GM21367 (cell line): ENCODE results near the gene INAVA.
"Not testable (repeated sequence)": the region's sequence is repeated elsewhere in the genome, so short reads cannot be mapped to it uniquely, and the experiment has no call there.

Source experiments
- ATAC-seq: cut with Tn5 transposase; IDR thresholded peaks from one replicate; pipeline ENCODE4 v1.9.1; 2021; ENCODE audit not compliant: unreplicated experiment

INAVA gene

DNA sequence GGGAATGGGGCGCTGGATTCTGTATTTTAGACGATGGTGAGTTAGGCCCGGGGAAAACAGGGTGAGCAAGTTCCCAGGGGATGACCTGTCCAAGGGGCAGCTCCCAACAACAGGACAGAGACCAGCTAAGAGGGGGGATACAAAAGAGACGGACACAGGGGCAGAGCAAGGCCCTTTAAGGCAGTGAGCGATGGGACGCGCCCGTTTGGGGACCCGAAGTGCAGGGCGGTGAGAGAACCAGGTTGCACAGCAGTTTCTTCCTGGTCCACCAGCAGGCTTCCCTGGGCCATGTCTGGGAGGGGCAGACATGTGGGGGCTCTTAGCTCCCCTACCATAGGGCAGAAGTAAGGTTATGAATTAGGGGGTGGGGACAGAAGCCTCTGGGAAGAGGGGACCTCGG, 22.0 kb downstream of the INAVA start:
- ATAC-seq = no peak

DNA sequence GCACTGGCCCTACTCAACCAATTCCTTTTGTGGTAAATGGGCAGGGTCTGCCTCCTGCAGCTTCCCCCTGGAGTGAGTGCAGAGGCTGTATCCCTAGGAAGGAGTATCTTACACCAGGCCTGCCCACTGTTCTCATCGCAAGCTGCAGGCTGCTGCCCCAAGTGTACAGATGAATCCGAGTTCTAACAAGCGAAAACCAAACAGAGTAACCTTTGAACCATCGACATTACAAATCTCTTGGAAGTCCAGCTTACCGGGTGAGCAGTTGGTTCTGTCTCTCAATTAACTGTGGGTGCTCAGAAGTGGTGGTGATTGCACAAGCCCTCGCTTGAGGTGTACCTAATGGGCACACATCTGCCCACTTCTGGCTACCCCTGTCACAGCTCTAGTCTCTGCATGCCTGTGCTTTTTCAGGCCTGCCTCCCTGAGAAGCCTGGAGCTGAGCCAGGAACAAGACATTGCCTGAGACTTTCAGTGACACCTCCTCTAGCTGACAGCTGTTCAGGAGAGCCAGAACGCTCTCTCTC, 22.7 kb downstream of the INAVA start:
- ATAC-seq = no peak

DNA sequence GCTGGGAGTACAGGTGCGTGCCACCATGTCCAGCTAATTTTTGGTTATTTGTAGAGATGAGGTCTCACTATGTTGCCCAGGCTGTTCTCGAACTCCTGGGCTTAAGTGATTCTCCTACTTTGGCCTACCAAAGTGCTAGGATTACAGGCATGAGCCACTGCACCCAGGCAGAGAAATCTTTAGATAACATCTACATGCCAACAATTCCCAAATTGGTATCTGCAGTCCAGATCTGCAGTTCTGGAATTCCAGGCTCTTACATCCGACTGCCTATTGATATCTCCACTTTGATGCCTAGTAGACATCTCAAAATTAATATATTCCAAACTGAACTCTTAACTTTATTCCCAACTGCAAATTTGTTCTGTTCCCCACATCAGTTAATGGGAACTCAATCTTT, 23.3 kb downstream of the INAVA start:
- ATAC-seq = no peak

DNA sequence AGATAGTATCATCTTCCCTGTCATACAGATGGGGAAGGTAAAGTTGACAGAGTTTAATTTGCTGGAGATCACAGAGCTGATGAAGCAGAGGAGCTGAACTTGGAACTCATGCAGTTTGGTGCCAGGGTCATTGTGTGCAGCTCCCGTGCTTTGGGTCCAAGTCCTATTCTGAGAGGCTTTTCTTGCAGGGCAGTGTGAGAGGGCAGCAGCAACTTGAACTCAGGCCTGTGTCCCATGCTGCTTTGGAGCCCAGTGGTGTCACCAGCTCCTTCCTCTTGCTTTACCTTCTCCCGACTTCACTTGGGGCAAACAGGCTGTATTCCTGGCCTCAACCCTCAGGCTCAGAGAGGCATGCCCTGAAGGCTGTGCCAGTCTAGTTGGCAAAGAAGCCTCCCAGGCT, 24.7 kb downstream of the INAVA start:
- no peak for ATAC-seq

DNA sequence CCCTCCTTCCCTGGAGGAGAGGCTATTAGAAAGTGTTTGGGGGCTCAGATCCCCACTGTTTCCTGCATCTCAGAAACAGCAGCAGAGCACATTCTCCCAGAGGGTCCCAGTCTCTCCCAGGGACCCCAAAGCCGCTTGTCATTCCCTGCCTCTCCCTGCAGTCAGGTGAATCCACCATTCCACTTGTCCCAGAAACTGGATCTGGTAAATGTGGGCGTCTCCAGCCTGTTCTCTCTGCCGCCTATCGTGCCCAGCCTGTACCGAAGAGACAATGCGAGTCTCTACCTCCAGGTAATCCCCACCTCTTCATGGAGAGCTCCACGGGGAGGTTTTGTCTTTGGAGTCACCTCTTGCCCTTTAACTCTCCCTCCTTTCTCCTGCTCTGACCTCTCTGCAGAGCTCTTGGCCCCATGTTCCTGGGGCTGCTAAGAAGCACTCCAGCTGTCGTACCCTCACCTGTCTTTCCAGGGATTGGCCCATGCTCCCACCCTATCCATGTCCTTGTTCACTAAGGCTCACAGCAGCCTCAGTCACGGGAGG, 26.9 kb downstream of the INAVA start:
- ATAC-seq = no peak

DNA sequence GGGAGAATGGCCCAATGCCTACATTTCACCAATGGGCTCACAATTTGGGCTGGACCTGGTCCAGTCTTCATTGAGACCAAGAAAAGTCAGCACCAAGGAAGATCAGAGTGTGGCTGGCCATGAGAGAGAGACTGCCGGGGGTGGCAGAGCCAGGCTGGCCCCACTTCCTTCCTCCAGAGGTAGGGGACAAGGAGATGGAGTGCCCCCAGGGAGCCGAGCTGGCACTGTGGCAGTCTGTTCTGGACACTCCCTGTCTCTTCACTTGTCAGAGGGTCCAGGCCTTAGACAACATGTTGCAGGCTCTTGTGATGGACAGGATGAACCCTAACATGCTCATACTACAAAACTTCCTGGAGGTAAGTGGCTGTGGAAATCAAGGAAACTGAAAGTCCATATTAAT, 27.7 kb downstream of the INAVA start:
- no peak for ATAC-seq

DNA sequence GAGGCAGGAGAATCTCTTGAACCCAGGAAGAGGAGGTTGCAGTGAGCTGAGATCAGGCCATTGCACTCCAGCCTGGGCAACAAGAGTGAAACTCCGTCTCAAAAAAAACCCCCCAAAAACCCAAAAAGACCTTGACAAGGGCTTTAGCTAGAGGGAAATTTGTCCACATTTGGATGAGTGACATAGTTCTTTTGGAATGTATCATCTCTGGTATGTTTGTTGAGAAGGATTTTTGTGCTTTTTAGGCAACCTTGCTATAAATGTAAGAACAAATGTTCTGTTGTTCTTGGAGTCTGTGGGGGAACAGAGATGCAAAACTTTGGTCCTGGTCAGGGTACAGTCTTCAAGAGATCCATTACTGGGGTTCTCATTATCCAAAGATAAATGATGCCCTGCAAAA, 28.9 kb downstream of the INAVA start:
- no peak for ATAC-seq

DNA sequence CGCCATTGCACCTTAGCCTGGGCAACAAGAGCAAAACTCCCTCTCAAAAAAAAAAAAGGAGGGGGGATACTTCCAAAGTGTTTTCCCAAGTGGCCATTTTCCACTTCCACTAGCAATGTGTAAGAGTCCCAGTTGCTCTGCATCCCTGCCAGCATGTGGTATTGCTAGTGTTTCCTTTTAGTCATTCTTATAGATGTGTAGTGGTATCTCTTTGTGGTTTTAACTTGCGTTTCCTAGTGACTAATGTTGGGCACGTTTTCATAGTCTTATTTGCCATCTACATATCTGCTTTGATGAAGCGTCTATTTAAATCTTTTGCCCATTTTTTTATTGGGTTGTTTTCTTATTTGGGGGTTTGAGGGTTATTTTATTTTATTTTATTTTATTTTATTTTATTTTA, 31.1 kb downstream of the INAVA start:
- no peak for ATAC-seq

DNA sequence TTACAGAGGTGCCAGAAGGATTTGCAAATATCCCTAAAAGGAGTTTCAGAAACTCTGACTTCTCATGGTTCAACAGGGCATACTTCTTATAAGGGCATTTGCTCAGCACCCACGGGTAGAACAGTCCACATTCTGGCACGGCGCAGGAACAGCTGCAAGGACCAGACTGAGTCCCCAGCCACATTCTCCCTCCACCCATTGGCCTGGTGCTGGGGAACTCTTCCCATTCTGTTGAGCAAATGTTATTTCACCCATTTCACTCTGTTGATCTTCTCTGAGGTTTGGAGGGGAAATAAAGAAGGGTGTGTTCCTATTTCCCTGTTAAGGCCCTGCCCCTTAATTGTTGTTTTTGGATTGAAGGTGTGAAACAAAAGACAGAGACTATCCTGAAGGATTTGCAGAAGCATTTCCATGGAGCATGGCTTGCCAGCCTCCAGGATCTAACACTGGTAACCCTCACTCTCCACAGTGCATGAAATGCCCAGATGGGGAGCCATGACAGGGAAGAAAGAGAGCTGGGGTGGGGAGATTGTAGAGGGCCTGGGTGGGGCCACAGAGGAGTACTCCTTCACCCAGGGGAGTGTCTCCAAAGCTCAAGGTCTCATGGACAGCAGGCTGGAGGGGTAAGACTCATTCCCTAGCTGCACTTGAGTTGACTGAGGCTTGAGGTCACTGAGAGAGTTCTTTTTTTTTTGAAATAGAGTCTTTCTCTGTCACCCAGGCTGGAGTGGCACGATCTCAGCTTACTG, 35.0 kb downstream of the INAVA start:
- ATAC-seq = no peak

DNA sequence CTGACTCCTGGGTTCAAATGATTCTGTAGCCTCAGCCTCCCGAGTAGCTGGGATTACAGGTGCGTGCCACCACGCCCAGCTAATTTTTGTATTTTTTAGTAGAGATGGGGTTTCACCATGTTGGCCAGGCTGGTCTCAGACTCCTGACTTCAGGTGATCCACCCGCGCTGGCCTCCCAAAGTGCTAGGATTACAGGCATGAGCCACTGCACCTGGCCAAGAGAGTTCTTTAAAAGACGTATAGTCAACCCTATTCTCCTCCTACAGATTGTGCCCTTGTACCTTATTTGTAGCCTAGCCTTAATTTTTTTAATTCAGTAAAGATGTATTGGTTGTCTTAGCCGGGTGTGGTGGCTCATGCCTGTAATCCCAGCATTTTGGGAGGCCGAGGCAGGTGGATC, 35.6 kb downstream of the INAVA start:
- ATAC-seq = not testable (repeated sequence)

DNA sequence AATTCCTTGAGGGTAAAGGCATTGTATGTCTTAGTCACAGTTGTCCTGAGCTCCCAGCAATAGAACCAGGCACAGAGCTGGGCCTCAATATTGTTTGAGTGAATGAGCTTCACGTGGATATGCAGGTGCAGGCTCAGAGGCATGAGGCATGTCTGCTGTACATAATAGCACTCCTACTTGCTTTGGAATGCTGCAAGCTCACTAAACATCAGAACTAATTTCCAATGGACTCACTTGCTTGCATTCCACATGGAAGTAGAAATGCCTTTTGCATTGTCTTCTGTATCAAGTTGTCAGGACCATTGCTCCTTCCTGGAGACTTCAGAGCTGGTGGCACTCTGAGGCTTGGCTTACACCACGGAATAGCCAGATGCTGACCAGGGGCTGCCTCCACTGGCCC, 37.1 kb downstream of the INAVA start:
- ATAC-seq = no peak

DNA sequence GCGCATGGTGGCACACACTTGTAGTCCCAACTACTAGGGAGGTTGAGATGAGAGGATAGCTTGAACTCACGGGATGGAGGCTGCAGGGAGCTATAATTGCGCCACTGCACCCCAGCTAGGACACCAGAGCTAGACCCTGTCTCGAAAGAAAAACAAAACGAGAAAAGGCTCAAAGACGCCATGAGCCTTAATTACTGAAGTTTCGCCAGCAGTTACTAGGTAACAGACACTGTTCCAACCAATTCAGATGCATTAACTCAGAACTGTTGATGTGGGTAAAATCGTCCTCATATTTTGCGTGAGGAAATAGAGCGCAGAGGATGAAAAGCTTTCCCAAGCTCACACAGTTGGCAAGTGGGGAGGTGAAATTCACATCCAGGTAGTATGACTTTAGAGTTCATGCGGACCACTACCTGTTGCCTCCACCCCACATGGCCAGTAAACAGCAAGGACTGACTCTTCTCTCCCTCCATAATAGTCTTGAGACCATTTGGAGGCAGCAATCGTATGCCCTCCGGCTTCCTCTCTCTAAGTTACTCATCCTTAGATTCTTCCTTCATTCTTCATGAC, 40.1 kb downstream of the INAVA start:
- no peak for ATAC-seq

DNA sequence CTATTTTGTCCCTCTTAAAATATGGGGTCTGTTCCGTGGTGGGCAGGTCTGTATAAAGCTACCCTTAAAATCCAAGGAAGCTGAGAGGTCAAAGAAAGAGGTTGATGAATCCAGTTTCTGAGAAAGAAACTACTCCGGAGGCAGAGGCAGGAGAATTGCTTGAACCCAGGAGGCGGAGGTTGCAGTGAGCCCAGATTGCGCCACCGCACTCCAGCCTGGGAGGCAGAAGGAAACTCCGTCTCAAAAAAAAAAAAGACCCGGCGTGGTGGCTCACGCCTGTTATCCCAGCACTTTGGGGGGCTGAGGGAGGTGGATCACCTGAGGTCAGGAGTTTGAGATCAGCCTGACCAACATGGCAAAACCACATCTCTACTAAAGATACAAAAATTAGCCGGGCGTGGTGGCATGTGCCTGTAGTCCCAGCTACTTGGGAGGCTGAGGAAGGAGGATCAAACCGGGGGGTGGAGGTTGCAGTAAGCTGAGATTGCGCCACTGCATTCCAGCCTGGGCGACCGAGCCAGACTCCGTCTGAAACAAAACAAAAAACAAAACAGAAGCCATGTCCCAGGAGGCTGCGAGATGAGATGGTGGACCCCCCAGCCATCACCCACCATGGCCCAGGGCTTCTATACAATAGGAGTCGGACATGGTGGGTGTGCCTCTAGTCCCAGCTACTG, 40.7 kb downstream of the INAVA start:
- not testable (repeated sequence) for ATAC-seq

DNA sequence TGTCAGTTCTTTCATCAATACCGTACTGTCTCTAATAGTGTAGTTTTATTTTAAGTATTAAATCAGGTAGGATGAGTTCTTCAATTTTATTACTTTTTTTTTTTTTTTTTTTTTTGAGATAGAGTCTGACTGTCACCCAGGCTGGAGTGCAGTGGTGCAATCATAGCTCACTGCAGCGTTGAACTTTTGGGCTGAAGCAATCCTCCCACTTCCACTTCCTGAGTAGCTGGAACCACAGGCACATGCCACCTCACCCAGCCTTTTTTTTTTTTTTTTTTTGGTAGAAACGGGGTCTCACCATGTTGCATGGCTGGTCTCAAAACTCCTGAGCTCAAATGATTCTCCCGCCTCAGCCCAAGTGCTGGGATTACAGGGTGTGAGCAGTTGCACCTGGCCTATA, 44.3 kb downstream of the INAVA start:
- ATAC-seq = no peak

DNA sequence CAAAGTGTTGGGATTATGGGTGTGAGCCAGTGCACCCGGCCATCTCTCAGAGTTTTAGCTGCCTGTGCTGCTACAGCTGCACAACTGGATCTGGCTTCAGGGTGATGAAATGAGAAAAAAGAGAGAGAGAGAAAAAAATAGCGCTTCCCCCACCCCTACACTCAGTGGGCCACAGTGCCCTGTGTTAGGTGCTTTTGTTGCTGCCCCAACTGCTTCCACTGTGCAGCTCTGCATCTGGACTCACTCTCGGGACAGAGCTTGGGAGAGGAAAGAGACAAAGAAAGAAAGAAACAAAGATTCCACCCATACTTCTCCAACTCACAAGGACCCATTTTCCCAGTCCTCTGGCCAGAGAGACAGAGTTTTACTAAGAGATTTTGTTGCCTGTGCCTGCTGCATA, 50.4 kb downstream of the INAVA start:
- ATAC-seq = no peak

DNA sequence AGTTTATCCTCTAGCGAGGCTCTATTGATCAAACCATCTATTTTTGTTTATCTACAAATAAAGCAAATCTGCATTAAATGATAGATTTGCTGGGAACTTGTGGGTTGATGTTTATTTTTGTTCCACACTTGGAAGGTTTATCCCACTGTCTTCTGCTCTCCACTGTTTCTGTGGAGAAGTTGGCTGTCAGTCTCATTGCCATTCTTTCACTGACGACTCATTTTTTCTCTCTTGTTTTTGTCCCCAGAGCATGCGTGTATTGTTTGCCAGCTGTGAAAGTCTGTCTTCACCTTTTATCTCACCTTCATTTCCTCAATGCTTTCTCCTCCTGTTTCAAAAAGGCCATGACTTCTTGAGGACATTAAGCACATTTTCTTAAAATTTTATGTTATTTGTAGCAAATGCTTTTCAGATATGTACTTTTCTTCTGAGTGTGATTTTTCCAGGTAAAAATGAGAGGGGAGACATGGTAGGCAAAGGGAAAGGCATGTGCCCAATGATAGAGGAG, 52.4 kb downstream of the INAVA start:
- no peak for ATAC-seq

DNA sequence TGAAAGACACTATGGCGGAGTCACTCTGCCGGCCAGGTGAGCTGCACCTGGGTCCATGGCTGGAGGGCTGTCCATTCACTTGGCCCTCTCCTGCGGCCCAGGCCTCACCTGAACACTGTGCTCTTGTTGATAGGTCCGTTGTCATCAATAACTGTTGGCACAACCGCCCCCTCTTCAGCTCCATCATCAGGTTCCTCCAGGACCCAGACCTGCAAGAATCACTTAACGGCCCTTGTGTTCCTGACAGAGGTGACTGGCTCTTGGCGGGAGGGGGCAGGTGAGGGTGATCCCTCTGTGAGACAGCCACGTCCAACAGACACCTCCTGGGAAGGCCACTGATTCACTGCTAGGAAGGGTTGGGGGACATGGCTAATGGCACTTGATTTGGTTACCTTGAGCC, 54.9 kb downstream of the INAVA start:
- ATAC-seq = no peak

DNA sequence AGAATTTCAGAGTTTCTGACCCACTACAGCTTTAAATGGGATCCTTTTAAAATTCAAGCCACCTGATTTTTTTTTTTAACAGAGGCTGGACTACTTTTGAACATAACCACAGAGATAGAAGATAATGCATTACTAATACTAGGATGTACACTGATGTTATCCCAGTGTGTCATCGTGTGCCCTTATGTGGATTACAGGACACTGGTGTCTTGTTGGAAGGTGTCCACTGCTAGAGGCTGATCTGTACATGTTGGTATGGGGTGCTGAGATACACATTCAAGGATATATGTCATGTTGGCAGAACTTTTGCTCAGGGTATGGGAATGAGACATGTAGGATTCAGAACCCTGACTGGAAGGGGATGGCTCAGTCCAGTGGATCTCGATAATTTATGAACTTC, 56.3 kb downstream of the INAVA start:
- ATAC-seq = no peak

DNA sequence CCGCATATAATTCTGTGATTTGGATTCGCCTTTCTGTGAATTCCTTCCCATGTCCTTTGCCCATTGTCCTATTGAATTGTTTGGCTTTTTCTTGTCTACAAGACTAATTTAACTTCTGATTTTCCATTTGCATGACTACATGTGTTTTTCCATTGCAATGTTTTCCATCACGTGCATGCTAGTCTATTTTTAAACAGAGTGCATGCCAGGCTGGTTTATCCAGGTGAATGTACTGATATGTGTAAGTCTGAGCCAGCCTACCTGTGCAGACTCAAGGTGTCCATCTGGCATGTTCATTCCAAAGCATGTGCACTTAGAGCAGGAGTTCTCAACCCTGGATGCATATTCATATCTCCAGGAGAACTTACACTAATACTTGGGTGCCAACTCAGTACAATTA, 59.7 kb downstream of the INAVA start:
- ATAC-seq = no peak

DNA sequence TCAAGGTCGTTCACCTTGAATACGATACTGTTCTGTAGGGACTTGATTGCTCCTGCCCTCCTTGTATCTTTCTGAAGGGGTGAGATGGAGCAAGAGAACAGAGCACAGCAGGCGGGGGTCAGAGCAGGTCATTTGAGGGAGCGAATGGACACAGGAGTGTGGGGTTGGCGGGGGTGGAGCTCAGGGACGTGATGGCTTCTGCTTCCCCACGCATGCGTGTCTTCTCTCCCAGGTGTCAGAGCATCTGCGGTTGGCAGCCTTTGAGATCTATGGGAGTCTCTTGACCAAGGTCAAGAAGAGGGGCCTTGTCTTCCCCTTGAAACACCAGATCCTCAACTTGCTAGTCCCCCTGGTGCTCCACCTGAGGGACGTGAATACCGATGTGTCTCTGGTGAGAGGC, 63.9 kb downstream of the INAVA start:
- no peak for ATAC-seq

DNA sequence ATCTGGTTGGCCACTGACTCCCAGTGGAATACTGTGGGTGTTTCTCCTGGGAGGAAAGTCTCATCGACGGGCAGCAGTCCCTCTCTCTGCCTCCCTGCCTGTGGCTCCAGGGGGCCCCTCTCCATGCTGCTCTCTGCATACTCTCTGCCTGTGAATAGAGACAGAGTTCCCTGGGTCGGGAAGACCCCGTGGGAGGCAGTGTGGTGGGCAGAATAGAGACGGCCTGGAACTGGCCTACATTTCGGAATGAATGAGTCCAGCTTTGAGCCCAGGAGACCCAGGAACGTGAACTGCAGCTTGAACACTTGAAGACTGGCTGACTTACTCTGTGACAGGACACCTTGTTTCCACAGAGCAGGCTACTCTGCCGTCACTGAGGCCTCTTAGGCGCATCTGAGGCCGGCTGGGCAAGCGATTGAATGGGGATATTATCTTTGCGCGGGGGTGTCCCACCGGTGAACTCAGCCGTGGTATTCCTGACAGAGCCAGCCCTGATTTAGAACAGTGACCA, 64.8 kb downstream of the INAVA start:
- ATAC-seq = no peak
